Muscle of leg (tissue), 11 donors: ENCODE measurements around the gene CD40. TPM values are rescaled to one million over a fixed set of nuclear protein-coding genes. Genes with fewer than 3 reads are reported as not detected.

Experiments used
- DNase-seq: peaks from one replicate; pipeline ENCODE4 v3.0.0; 2013
- H3K27ac ChIP-seq: one replicate; pipeline ENCODE4 v1.5.1; 2013; ENCODE audit warnings: mild to moderate bottlenecking, low read length, control low read depth
- H3K27me3 ChIP-seq: one replicate; pipeline ENCODE4 v1.6.1; 2013; ENCODE audit warnings: low read length; ENCODE audit not compliant: control insufficient read depth, insufficient read depth
- H3K36me3 ChIP-seq: one replicate; pipeline ENCODE4 v1.6.1; 2013; ENCODE audit warnings: low read length; ENCODE audit not compliant: control insufficient read depth, insufficient read depth
- H3K4me1 ChIP-seq: one replicate; pipeline ENCODE4 v1.6.1; 2013; ENCODE audit warnings: low read length; ENCODE audit not compliant: control insufficient read depth, insufficient read depth
- H3K4me3 ChIP-seq: one replicate; pipeline ENCODE4 v1.5.1; 2013; ENCODE audit warnings: low read length, control low read depth
- H3K9me3 ChIP-seq: replicated peaks from 2 replicates; pipeline ENCODE4 v1.6.1; 2013; ENCODE audit warnings: low read depth, low read length; ENCODE audit not compliant: control insufficient read depth
- WGBS: methylation state at CpG from one replicate; pipeline ENCODE4 v1.1.5; 2013; ENCODE audit warnings: missing lambda C conversion rate; ENCODE audit not compliant: insufficient coverage; 5-methylcytosine and 5-hydroxymethylcytosine counted together
- polyA plus RNA-seq, 8 donors: library from polyadenylated mRNA; unstranded; fragments of 120-200 nt; gene quantifications; one replicate each; pipeline versions ENCODE4 v1.2.1 to v1.2.3, GENCODE V29; 2013; ENCODE audit warnings: inconsistent platforms in 1 of 8, low replicate concordance in 1 of 8; ENCODE audit not compliant: insufficient read length in 8 of 8, insufficient read depth in 1 of 8
- total RNA-seq: library from RNA; stranded (reverse); fragments of 120-200 nt; gene quantifications from one replicate; pipeline ENCODE4 v1.2.4, GENCODE V29; 2013

Gene CD40
- total and polyA plus RNA-seq, 9 donors, result 5.2 to 7.5 (median 6.0) TPM

GRCh38 chr20:46144432-46145025 lies 26.4 kb downstream of the CD40 start:
- no peak overlapping the region for H3K4me3 ChIP-seq
- H3K36me3 ChIP-seq, result no peaks in the 10 kb centered on the region
- DNase-seq, result no peak
- WGBS, result 59% methylated on average over 8 of the region's 8 CpGs
- H3K4me1 ChIP-seq, result peaks cover 11% of the 10 kb centered on the region
- H3K27me3 ChIP-seq, result peaks cover 31% of the 10 kb centered on the region
- H3K27ac ChIP-seq, result no peak overlapping the region
- no peaks in the 10 kb centered on the region for H3K9me3 ChIP-seq

- Histone ChIP-seq H3K36me3 (no peaks in the 10 kb centered on the region), H3K27ac (no peak overlapping the region), H3K27me3 (peaks cover 27% of the 10 kb centered on the region), H3K4me1 (no peaks in the 10 kb centered on the region), H3K9me3 (no peaks in the 10 kb centered on the region), H3K4me3 (no peak overlapping the region)
- WGBS, result 60% methylated on average over 1 of the region's 3 CpGs
- DNase-seq, result no peak
Observed at GRCh38 chr20:46145713-46146112, 27.6 kb downstream of the CD40 start.

- WGBS, result 51% methylated on average over 5 of the region's 14 CpGs
- DNase-seq, result no peak
- Histone ChIP-seq H3K27me3 (peaks cover 31% of the 10 kb centered on the region), H3K36me3 (no peaks in the 10 kb centered on the region), H3K4me3 (no peak overlapping the region), H3K4me1 (no peaks in the 10 kb centered on the region), H3K27ac (no peak overlapping the region), H3K9me3 (no peaks in the 10 kb centered on the region)
Observed at GRCh38 chr20:46148313-46149208, 30.4 kb downstream of the CD40 start.

- peaks cover 35% of the 10 kb centered on the region for H3K27me3 ChIP-seq
- 28% methylated on average over 3 of the region's 5 CpGs for WGBS
- H3K4me3 ChIP-seq, result no peak overlapping the region
- H3K27ac ChIP-seq, result no peak overlapping the region
- H3K9me3 ChIP-seq, result no peaks in the 10 kb centered on the region
- H3K4me1 ChIP-seq, result no peaks in the 10 kb centered on the region
- no peak for DNase-seq
- no peaks in the 10 kb centered on the region for H3K36me3 ChIP-seq
Observed at GRCh38 chr20:46150943-46151342, 32.8 kb downstream of the CD40 start.

GRCh38 chr20:46151936-46152335 lies 33.8 kb downstream of the CD40 start:
- Histone ChIP-seq H3K9me3 (no peaks in the 10 kb centered on the region), H3K36me3 (no peaks in the 10 kb centered on the region), H3K4me3 (no peak overlapping the region), H3K27ac (no peak overlapping the region), H3K4me1 (no peaks in the 10 kb centered on the region), H3K27me3 (peaks cover 32% of the 10 kb centered on the region)
- WGBS, result 48% methylated on average over 4 of the region's 7 CpGs
- no peak for DNase-seq

- no peaks in the 10 kb centered on the region for H3K9me3 ChIP-seq
- no peak overlapping the region for H3K4me3 ChIP-seq
- H3K27me3 ChIP-seq, result peaks cover 38% of the 10 kb centered on the region
- no peaks in the 10 kb centered on the region for H3K36me3 ChIP-seq
- no peak for DNase-seq
- WGBS, result 48% methylated on average over 31 of the region's 33 CpGs
- H3K27ac ChIP-seq, result no peak overlapping the region
- no peaks in the 10 kb centered on the region for H3K4me1 ChIP-seq
Observed at GRCh38 chr20:46152824-46153586, 34.9 kb downstream of the CD40 start.

GRCh38 chr20:46154305-46154704 lies 36.2 kb downstream of the CD40 start:
- Histone ChIP-seq H3K4me1 (no peaks in the 10 kb centered on the region), H3K9me3 (no peaks in the 10 kb centered on the region), H3K36me3 (no peaks in the 10 kb centered on the region), H3K27ac (no peak overlapping the region), H3K27me3 (peaks cover 34% of the 10 kb centered on the region), H3K4me3 (no peak overlapping the region)
- 86% methylated on average over 1 of the region's 5 CpGs for WGBS
- no peak for DNase-seq

GRCh38 chr20:46154796-46155195 lies 36.7 kb downstream of the CD40 start:
- DNase-seq, result no peak
- WGBS, result 100% methylated on average over 1 of the region's 2 CpGs
- peaks cover 34% of the 10 kb centered on the region for H3K27me3 ChIP-seq
- no peak overlapping the region for H3K27ac ChIP-seq
- no peak overlapping the region for H3K4me3 ChIP-seq
- no peaks in the 10 kb centered on the region for H3K9me3 ChIP-seq
- H3K4me1 ChIP-seq, result no peaks in the 10 kb centered on the region
- H3K36me3 ChIP-seq, result no peaks in the 10 kb centered on the region

GRCh38 chr20:46156065-46156464 lies 38.0 kb downstream of the CD40 start:
- Histone ChIP-seq H3K4me1 (no peaks in the 10 kb centered on the region), H3K27me3 (peaks cover 38% of the 10 kb centered on the region), H3K36me3 (no peaks in the 10 kb centered on the region), H3K27ac (no peak overlapping the region), H3K4me3 (no peak overlapping the region), H3K9me3 (no peaks in the 10 kb centered on the region)
- DNase-seq, result no peak
- 43% methylated on average over 3 of the region's 8 CpGs for WGBS

- no peak for DNase-seq
- no peaks in the 10 kb centered on the region for H3K36me3 ChIP-seq
- no peak overlapping the region for H3K4me3 ChIP-seq
- WGBS, result 77% methylated on average over 3 of the region's 6 CpGs
- H3K4me1 ChIP-seq, result no peaks in the 10 kb centered on the region
- H3K9me3 ChIP-seq, result no peaks in the 10 kb centered on the region
- H3K27me3 ChIP-seq, result peaks cover 36% of the 10 kb centered on the region
- no peak overlapping the region for H3K27ac ChIP-seq
Observed at GRCh38 chr20:46157076-46157592, 39.0 kb downstream of the CD40 start.
